GM21526 (cell line): ENCODE results near the gene CCDC170.

Experiments
- ATAC-seq: cut with Tn5 transposase; IDR thresholded peaks from one replicate; pipeline ENCODE4 v1.9.1; 2021; ENCODE audit warnings: moderate library complexity; ENCODE audit not compliant: unreplicated experiment, low FRiP score

Gene CCDC170

GRCh38 chr6:151647976-151648639 lies 154.3 kb downstream of the CCDC170 start:
- ATAC-seq: no peak

- ATAC-seq: no peak
These were observed 156.0 kb downstream of the CCDC170 start for GRCh38 chr6:151649835-151650234.

DNA sequence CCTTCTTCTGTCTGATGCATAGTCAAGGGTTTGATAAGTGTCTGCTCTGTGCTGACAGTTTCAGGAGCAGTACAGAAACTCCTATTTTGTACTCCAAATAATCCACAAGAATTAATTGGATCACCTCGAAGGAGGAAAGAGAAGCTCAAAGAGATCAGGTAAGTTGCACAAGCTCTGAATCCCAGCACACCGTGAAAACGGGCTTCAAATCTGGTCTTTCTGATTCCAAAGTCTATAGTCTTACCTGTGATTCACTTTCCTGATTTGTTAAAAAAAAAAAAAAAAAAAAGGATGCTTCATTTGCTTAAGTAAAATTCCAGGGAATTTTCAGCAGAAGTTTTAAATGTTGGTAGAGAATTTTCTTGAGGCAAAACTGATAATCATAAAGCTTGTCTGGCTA lies 157.8 kb downstream of the CCDC170 start:
- ATAC-seq: no peak

DNA sequence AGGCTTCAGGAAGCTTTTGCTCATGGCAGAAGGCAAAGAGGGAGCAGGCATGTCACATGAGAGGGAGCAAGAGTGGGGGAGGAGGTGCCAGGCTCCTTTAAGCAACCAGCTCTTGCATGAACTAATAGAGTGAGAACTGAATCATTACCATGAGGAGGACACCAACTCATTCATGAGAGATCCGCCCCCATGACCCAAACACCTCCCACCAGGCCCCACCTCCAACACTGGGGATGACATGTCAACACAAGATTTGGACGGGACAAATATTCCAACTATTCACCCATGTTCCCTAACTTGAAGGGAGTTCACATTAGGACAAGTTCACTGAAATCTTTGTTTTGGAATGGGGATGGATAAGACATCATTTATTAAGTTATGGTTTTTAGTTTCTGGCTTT lies 158.5 kb downstream of the CCDC170 start:
- no peak for ATAC-seq

DNA sequence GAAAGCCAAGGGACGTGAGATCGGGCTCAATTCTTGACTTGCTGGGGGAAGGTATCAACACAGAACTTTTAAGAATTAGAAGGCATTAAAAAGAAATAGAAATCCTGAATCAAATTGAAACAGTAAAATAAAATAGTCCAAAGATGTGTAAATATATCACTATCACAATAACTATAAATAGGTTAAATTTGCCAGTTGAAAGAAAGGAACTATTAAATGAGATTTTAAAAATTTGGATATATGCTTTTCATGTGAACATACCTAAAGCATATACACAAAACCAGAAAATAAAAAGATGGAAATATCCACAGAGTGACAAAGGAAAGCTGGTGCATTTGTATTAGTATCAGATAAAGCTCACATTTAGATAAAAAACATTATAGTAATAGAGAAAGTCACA lies 161.3 kb downstream of the CCDC170 start:
- no peak for ATAC-seq

DNA sequence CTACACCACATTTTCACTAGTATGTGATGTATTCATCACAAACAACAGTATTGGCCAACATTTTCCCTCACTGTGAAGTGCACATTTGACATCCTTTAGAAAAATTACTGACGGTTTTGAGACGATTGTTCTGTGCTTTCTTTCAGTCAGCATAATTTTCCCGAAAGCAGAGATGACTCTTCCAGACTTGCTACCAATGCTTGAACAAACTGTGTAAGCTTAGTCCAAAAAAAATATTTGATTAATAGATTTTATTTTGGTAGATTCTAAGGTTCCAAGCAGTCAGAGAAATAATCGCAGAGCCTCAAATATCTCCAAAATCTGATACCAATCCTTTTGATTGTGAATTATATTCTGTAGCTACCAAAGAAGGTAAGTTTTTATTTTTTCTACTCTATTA lies 162.6 kb downstream of the CCDC170 start:
- ATAC-seq: no peak

- ATAC-seq: no peak
These were observed 164.3 kb downstream of the CCDC170 start for GRCh38 chr6:151658091-151658490.

GRCh38 chr6:151659212-151659611 lies 165.4 kb downstream of the CCDC170 start:
- ATAC-seq: no peak

- ATAC-seq: no peak
These were observed 167.7 kb downstream of the CCDC170 start for GRCh38 chr6:151661509-151661908.

DNA sequence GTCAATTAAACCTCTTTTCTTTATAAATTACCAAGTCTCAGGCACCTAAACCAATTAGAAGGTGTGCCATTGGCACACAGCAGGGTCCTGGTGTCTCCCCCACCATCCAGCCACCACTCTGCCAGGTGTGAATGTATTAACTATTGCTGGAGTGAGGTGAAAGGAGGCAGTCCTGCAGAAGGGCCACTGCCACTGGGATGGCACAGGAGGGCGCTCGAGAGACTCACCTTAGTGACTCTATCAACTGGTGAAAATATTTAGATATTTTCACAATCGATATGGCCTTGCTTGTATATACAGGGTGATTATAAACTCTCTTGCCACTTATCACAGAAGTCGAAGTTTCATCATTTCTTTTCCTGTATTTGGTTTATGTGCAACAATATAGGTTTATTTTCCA lies 168.1 kb downstream of the CCDC170 start:
- ATAC-seq: no peak

DNA sequence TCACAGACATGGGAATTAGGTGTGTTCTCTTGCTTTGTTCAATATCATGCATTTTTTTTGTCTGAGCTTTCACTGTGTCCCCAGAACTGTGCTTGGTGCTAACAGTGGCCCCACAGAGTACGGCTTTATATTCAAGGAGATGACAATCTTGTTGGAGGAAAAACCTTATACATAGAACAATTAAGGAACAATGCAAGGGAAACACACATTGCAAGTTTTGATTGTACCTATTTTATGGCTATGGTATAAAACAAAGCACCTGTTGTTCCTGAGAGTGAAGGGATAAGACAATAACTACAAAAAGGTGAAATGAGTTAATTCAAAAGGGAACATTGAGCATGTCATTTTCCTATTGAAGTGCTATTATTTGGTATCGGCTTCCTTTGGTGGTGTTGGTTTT lies 169.7 kb downstream of the CCDC170 start:
- ATAC-seq: no peak

DNA sequence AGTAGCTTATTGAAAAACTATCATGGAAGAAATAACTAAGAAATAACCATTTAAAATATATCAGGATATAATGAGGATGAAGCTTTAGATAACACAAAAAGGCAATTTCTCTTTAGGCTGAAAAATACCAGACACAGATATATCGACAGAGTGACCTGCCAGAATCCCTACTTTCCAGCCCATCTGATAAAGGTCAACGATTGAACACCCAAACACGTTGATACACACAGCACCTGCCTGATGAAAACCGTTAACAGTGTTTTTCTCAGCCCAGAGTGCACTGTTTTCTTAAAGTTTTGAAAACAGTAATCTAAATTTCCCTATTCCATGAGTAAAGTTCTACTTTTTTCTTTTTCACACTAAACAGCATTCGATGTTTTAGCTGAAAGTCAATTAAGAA lies 170.6 kb downstream of the CCDC170 start:
- no peak for ATAC-seq

DNA sequence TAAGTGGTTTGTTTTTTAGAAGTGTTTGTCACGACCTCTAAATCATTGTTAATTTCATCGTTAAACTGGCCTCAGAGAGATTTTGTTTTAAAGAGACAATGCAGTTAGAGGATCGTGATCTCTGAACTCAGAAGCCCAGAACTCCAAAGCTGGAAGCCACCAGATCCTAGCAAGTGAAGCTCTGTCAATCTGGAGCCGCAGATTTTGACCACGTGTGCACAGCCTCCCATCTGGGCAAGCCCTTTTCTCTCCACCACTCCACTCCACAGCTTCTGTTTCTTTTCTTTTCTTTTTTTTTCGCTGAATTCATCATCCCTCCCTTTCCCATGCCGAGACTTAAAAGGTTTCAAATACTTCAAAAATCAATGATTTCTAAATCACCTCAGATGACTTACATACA lies 171.5 kb downstream of the CCDC170 start:
- no peak for ATAC-seq

DNA sequence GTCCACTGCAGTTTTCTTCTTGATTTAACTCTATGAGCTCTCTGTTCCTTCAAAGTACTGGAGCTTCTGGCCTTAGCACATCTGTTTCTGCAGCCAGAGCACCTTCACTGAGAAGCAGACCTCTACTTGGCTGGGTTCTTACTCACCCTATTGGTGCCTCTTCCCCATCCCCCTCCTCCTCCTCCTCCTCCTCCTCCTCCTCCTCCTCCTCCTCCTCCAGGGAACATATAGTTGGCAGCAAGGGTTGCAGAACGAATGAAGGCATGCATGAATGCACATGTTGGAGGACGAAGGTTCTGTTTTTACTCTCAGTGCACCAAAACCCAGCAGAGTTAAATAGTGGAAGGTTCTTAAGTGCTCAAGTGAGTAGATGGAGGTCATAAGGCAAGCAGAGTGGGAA lies 172.7 kb downstream of the CCDC170 start:
- no peak for ATAC-seq

DNA sequence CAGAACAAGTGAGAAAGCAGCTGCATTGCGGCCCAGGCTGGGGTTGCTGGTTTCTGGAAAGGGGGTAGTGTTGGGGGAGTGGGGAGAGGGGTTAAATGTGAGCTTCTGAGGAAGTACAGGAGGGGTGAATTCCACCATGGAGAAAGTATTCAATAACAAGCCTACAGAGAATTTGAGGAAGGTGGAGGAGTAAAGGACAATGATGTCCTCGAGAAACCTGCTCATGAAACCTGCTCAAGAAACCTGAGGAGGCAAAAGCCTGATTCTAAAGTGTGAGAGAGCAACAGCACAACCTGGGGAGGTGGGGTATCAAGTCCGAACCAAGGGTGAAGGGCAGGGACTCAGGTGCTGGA lies 175.4 kb downstream of the CCDC170 start:
- no peak for ATAC-seq

DNA sequence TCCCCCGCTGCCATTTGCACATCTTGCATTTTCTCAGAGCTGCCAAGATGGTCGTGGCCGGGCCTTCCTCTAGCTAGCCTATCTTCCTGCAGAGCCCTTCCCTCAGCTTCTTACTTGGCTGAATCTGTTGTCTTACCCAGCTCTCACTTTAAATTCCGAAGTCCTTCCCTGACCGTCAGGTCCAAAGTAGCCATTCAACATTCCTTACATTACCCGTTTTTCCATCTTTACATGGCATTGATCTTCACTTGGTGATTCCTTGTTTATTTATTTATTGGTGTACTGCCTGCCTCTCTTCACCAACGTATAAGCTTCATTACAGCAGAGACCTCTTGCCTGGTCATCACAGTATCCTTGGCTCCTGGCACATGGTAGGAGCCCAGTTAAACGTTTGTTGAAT lies 176.3 kb downstream of the CCDC170 start:
- no peak for ATAC-seq
